ENCODE results near the gene TOMM5.

GRCh38 chr9:37543468-37543867 is 48.9 kb downstream of the TOMM5 start:
- TF ChIP-seq CTCF (IDR thresholded peaks at IDR 0.05) (no peak), POLR2A (IDR thresholded peaks at IDR 0.05) (no peak)

All from lower leg skin (tissue), 3 donors.